HepG2 (cell line): ENCODE results near the gene PLXNB2. TPM values are rescaled to one million over a fixed set of nuclear protein-coding genes. Genes with fewer than 3 reads are reported as not detected.

Experiments
- ATAC-seq: fragments of 200-7000 bp; cut with Tn5 transposase; 3 replicates; pipeline ENCODE4 v1.9.1; 2020; ENCODE audit warnings: mild to moderate bottlenecking, moderate library complexity
- BruUV-seq: library from RNA; stranded (reverse); fragments of 400-500 nt; replicated peaks from 2 replicates; lab custom pipeline; 2021; lab: Mats Ljungman, UMichigan
- CTCF ChIA-PET: fragments of 300-600 bp; formaldehyde crosslinking; extraction: SDS; loops from one replicate; lab custom pipeline; 2021; ENCODE audit warnings: low total read pairs, inconsistent platforms, low intra/inter-chr PET ratio; lab: Yijun Ruan, JAX
- POLR2A ChIA-PET: fragments of 350-600 bp; sonication (Branson Sonifier 250); formaldehyde crosslinking; loops from one replicate; lab custom pipeline; 2020; ENCODE audit warnings: antibody characterized with exemption, inconsistent platforms; lab: Yijun Ruan, JAX
- DNase-seq: peaks from one replicate; pipeline ENCODE4 v3.0.0-alpha.2; 2015; ENCODE audit warnings: low spot score
- FAIRE-seq: peaks from 3 replicates; lab custom pipeline; 2011; peaks lifted over from hg19 to GRCh38; lab: Jason Lieb, UNC
- H2AFZ ChIP-seq: one replicate; pipeline ENCODE4 v1.6.1; 2011; ENCODE audit warnings: low read length, inconsistent platforms
- H3K27ac ChIP-seq: fragments of 300-600 bp; 3 replicates; pipeline ENCODE4 v1.8.0; 2011; ENCODE audit warnings: mixed run types, mild to moderate bottlenecking, mixed read lengths, low read length, inconsistent platforms; ENCODE audit not compliant: insufficient read depth; ENCODE audit errors: extremely low read length
- H3K27me3 ChIP-seq, 2 experiments: fragments of 200-600 bp in 1 of 2; 2 replicates in 1 of 2; 3 replicates in 1 of 2; pipeline versions ENCODE4 v1.6.0 to v1.8.0; 2011; ENCODE audit warnings: low read length in 2 of 2, mild to moderate bottlenecking in 2 of 2, moderate library complexity in 2 of 2, inconsistent platforms in 1 of 2; ENCODE audit not compliant: insufficient read depth in 2 of 2, control insufficient read depth in 1 of 2
- H3K36me3 ChIP-seq, 2 experiments: fragments of 200-600 bp in 1 of 2; replicated peaks in 1 of 2; 2 replicates in 1 of 2; 3 replicates in 1 of 2; pipeline versions ENCODE4 v1.5.1 to v1.8.0; 2011; ENCODE audit warnings: low read length in 2 of 2, inconsistent platforms in 1 of 2; ENCODE audit not compliant: insufficient read depth in 2 of 2, control insufficient read depth in 1 of 2
- H3K4me1 ChIP-seq: 2 replicates; pipeline ENCODE4 v1.5.1; 2012; ENCODE audit warnings: low read length, inconsistent platforms; ENCODE audit not compliant: insufficient read depth
- H3K4me2 ChIP-seq: 2 replicates; pipeline ENCODE4 v1.6.0; 2011; ENCODE audit warnings: low read depth, low read length, inconsistent platforms
- H3K4me3 ChIP-seq, 3 experiments: fragments of 200-600 bp in 1 of 3; sonication (generic), shearing (Covaris generic) in 1 of 3; replicated peaks in 1 of 3; 2 replicates each; pipeline ENCODE4 v1.5.1; 2011 to 2016; ENCODE audit warnings: low read length in 3 of 3, inconsistent platforms in 2 of 3, low read depth in 2 of 3, mild to moderate bottlenecking in 2 of 3, control low read depth in 1 of 3, mixed read lengths in 1 of 3; ENCODE audit not compliant: insufficient read depth in 1 of 3
- H3K79me2 ChIP-seq: one replicate; pipeline ENCODE4 v1.6.1; 2011; ENCODE audit warnings: low read length, inconsistent platforms; ENCODE audit not compliant: insufficient read depth
- H3K9ac ChIP-seq: 2 replicates; pipeline ENCODE4 v1.6.0; 2011; ENCODE audit warnings: mild to moderate bottlenecking, low read depth, low read length, inconsistent platforms; ENCODE audit not compliant: insufficient read depth
- H3K9me3 ChIP-seq: 2 replicates; pipeline ENCODE4 v1.5.1; 2012; ENCODE audit warnings: mild to moderate bottlenecking, low read length
- H4K20me1 ChIP-seq: 2 replicates; pipeline ENCODE4 v1.6.0; 2011; ENCODE audit warnings: inconsistent platforms, mild to moderate bottlenecking, low read length, moderate library complexity; ENCODE audit not compliant: insufficient read depth
- BHLHE40 ChIP-seq: IDR thresholded peaks from 2 replicates; pipeline ENCODE4 v1.6.1; 2011; ENCODE audit warnings: low read length, improper control_type of control experiment
- CERS6 ChIP-seq: sonication (generic); formaldehyde crosslinking; IDR thresholded peaks from 2 replicates; pipeline ENCODE4 v1.5.0; 2020; ENCODE audit warnings: missing genetic modification reagents
- HNRNPL ChIP-seq: fragments of 200-400 bp; formaldehyde crosslinking; IDR thresholded peaks from 2 replicates; pipeline ENCODE4 v1.6.1; 2017; ENCODE audit warnings: mild to moderate bottlenecking, low read depth, low read length
- IKZF5 ChIP-seq: IDR thresholded peaks from 2 replicates; pipeline ENCODE4 v1.6.1; 2018; ENCODE audit warnings: missing genetic modification reagents, mild to moderate bottlenecking, missing compliant biosample characterization
- KAT2B ChIP-seq: fragments of 150-350 bp; IDR thresholded peaks from 2 replicates; pipeline ENCODE4 v1.6.1; 2014; ENCODE audit warnings: low read depth, low read length, borderline replicate concordance
- MXI1 ChIP-seq: IDR thresholded peaks from 3 replicates; pipeline ENCODE4 v1.6.1; 2012; ENCODE audit warnings: low read depth, low read length, inconsistent platforms, borderline replicate concordance
- NFE2 ChIP-seq: sonication (generic); formaldehyde crosslinking; IDR thresholded peaks from 2 replicates; pipeline ENCODE4 v1.4.0; 2020; ENCODE audit warnings: missing genetic modification reagents
- NR2C2 ChIP-seq: sonication (generic); formaldehyde crosslinking; IDR thresholded peaks from 2 replicates; pipeline ENCODE4 v1.4.0; 2020; ENCODE audit warnings: missing genetic modification reagents, mild to moderate bottlenecking, moderate library complexity, borderline replicate concordance
- PATZ1 ChIP-seq: sonication (generic); formaldehyde crosslinking; IDR thresholded peaks from 2 replicates; pipeline ENCODE4 v1.4.0; 2020; ENCODE audit warnings: missing genetic modification reagents
- SAP130 ChIP-seq: IDR thresholded peaks from 2 replicates; pipeline ENCODE4 v1.6.1; 2016; ENCODE audit warnings: low read depth
- ZNF619 ChIP-seq: sonication (generic); formaldehyde crosslinking; IDR thresholded peaks from 2 replicates; pipeline ENCODE4 v1.4.0; 2020; ENCODE audit warnings: mild to moderate bottlenecking, missing genetic modification reagents
- ZNF687 ChIP-seq: sonication (generic); formaldehyde crosslinking; IDR thresholded peaks from 2 replicates; pipeline ENCODE4 v1.5.1; 2020; ENCODE audit warnings: mild to moderate bottlenecking, missing genetic modification reagents, moderate library complexity
- WGBS: methylation state at CpG from one replicate; pipeline ENCODE4 v1.1.6; 2017; ENCODE audit warnings: low lambda C conversion rate; 5-methylcytosine and 5-hydroxymethylcytosine counted together
- in situ Hi-C: cut with HindIII; loops from 2 replicates; pipeline ENCODE4 v1.10.0; 2017; ENCODE audit warnings: low pct_unique_long_range_greater_than_20kb; ENCODE audit not compliant: extremely low pct_ligation_motif_present
- intact Hi-C: fragments of 100-400 bp; cut with micrococcal nuclease; formaldehyde crosslinking; loops from one replicate; pipeline ENCODE4 v1.10.0; 2022; ENCODE audit not compliant: unreplicated experiment
- polyA plus RNA-seq, 8 experiments: library from polyadenylated mRNA; depleted of rRNA in 3 of 8; stranded (reverse) in 7 of 8; unstranded in 1 of 8; fragments of >200 nt; fragmentation: Illumina TruSeq in 4 of 8; extraction: Trizol in 4 of 8; gene quantifications; 2 replicates each; pipeline versions ENCODE4 v1.2.1 to v1.2.3, GENCODE V29; 2011 to 2016; ENCODE audit warnings: low read depth in 4 of 8, missing spikeins in 1 of 8, mixed read lengths in 1 of 8; ENCODE audit not compliant: insufficient read depth in 1 of 8
- total RNA-seq, 5 experiments: library from RNA; depleted of rRNA; stranded (reverse); fragments of >200 nt; fragmentation: Illumina TruSeq; extraction: Trizol; gene quantifications; 2 replicates each; pipeline ENCODE4 v1.2.3, GENCODE V29; 2016; ENCODE audit warnings: low read depth in 1 of 5

The PLXNB2 gene
- total and polyA plus RNA-seq, 2 of the 13 experiments (the other 11 are each of a cell fraction or from before 2014, with no cell fraction given), result 32.6 to 68.9 TPM

GRCh38 chr22:50262460-50262911 lies 45.0 kb downstream of the PLXNB2 start (continued):
- TF ChIP-seq ZNF687 (CRISPR knock-in tag), result peak; percentile 31; the same call in 1 of the 2 replicates
- peak; percentile 68; the same call in 1 of the 2 replicates for TF ChIP-seq HNRNPL
- peak; percentile 81 for TF ChIP-seq NFE2 (CRISPR knock-in tag)
- TF ChIP-seq, all 625 proteins: peak for 13

GRCh38 chr22:50261615-50262459 lies 45.6 kb downstream of the PLXNB2 start, which contains the start of gene MAPK12:
MAPK12 (minus strand) TSS chr22:50261683; CDS start chr22:50261509, 174 bp downstream.
- Histone ChIP-seq H4K20me1 (no peaks in the 10 kb centered on the region), H3K79me2 (no peaks in the 10 kb centered on the region), H3K4me1 (peaks cover 43% of the 10 kb centered on the region), H2AFZ (no peak within 1 kb of the TSS), H3K27me3 (peaks cover 10 to 36% of the 10 kb centered on the region in 2 experiments; a peak in 4 of 5 replicates), H3K9me3 (no peaks in the 10 kb centered on the region), H3K36me3 (no peaks in the 10 kb centered on the region), H3K4me3 (peak within 1 kb of the TSS; percentile 54 to 74 (median 71); a peak in 5 of 6 replicates), H3K4me2 (peak within 1 kb of the TSS; percentile 80), H3K27ac (no peak within 1 kb of the TSS), H3K9ac (peak within 1 kb of the TSS; percentile 61)
- CTCF ChIA-PET, result no interaction called here
- intact Hi-C loops, result no loop called here
- DNase-seq (no peak), ATAC-seq (0 out of 3 replicates have a peak, but pooled peaks have one; percentile 2), FAIRE-seq (no peak)
- 23% methylated on average over 4 of the region's 61 CpGs for WGBS
- POLR2A ChIA-PET, result interaction anchor here (0.8 to 2.4 kb wide), 11 partner anchors 9 to 284 kb away, joined by 3 to 10 read pairs (median 5); partner anchors contain the start of genes HDAC10, KLHDC7B, PLXNB2 and TUBGCP6
- in situ Hi-C loops, result no loop called here
- no TSS peak for BruUV-seq
- TF ChIP-seq CERS6 (CRISPR knock-in tag) (no peak), MXI1 (0 out of 3 replicates have a peak, but pooled peaks have one; percentile 4), IKZF5 (CRISPR knock-in tag) (no peak), PATZ1 (CRISPR knock-in tag) (peak; percentile 84), NR2C2 (peak; percentile 31; the same call in 1 of the 2 replicates), ZNF619 (CRISPR knock-in tag) (no peak), KAT2B (no peak), SAP130 (peak; percentile 4; the same call in 1 of the 2 replicates), BHLHE40 (peak; percentile 46; the same call in 1 of the 2 replicates)
